ENCODE results near the gene RPS6KA5. TPM values are rescaled to one million over a fixed set of nuclear protein-coding genes. Genes with fewer than 3 reads are reported as not detected.
"Not testable (repeated sequence)": the region's sequence is repeated elsewhere in the genome, so short reads cannot be mapped to it uniquely, and the experiment has no call there.

Gene RPS6KA5
- total RNA-seq, 4 donors from 2014 or later: 3.8 to 20.0 (median 14.8) TPM

- Histone ChIP-seq H3K4me1 (no peaks in the 10 kb centered on the region), H3K27ac (peak overlapping the region; percentile 79 to 83), H3K4me3 (no peak overlapping the region), H3K36me3 (no peaks in the 10 kb centered on the region), H3K27me3 (no peaks in the 10 kb centered on the region), H3K9me3 (no peaks in the 10 kb centered on the region)
- intact Hi-C loops (cut with DNase I; ENCODE audit: low total_unique reads): no loop called here
- DNase-seq: peak in 1 of 2 donors; percentile 10
- no peak for TF ChIP-seq CTCF (IDR thresholded peaks at IDR 0.05)
- no peak for TF ChIP-seq POLR2A (IDR thresholded peaks at IDR 0.05)
These were observed 220.6 kb downstream of the RPS6KA5 start for GRCh38 chr14:90839889-90840266.

- Histone ChIP-seq H3K36me3 (no peaks in the 10 kb centered on the region), H3K9me3 (no peaks in the 10 kb centered on the region), H3K27ac (peak overlapping the region; percentile 79 to 83), H3K4me3 (no peak overlapping the region), H3K4me1 (no peaks in the 10 kb centered on the region), H3K27me3 (no peaks in the 10 kb centered on the region)
- TF ChIP-seq POLR2A (IDR thresholded peaks at IDR 0.05) (no peak), CTCF (IDR thresholded peaks at IDR 0.05) (no peak)
- intact Hi-C loops (cut with DNase I; ENCODE audit: low total_unique reads): no loop called here
- peak; percentile 54 to 56 for DNase-seq
These were observed 221.2 kb downstream of the RPS6KA5 start for GRCh38 chr14:90839024-90839888.

GRCh38 chr14:90838531-90838930 lies 221.9 kb downstream of the RPS6KA5 start:
- H3K4me1 ChIP-seq; DNase-seq; intact Hi-C loops (cut with DNase I; ENCODE audit: low total_unique reads); H3K36me3 ChIP-seq; H3K9me3 ChIP-seq; H3K4me3 ChIP-seq; H3K27me3 ChIP-seq: not testable (repeated sequence)
- H3K27ac ChIP-seq: peak overlapping the region; percentile 79 to 83

GRCh38 chr14:90837355-90837754 lies 223.1 kb downstream of the RPS6KA5 start:
- H3K36me3 ChIP-seq: no peaks in the 10 kb centered on the region
- H3K27me3 ChIP-seq: no peaks in the 10 kb centered on the region
- DNase-seq: no peak
- no peak overlapping the region for H3K4me3 ChIP-seq
- H3K9me3 ChIP-seq: no peaks in the 10 kb centered on the region
- H3K27ac ChIP-seq: no peak overlapping the region
- intact Hi-C loops (cut with DNase I; ENCODE audit: low total_unique reads): no loop called here
- H3K4me1 ChIP-seq: no peaks in the 10 kb centered on the region
- no peak for TF ChIP-seq CTCF (IDR thresholded peaks at IDR 0.05)

GRCh38 chr14:90836692-90837063 lies 223.8 kb downstream of the RPS6KA5 start:
- no peaks in the 10 kb centered on the region for H3K27me3 ChIP-seq
- no peak for TF ChIP-seq CTCF (IDR thresholded peaks at IDR 0.05)
- TF ChIP-seq POLR2A (IDR thresholded peaks at IDR 0.05): no peak
- no peak overlapping the region for H3K27ac ChIP-seq
- no peak overlapping the region for H3K4me3 ChIP-seq
- intact Hi-C loops (cut with DNase I; ENCODE audit: low total_unique reads): no loop called here
- DNase-seq: peak; percentile 4 to 9
- H3K36me3 ChIP-seq: no peaks in the 10 kb centered on the region
- H3K4me1 ChIP-seq: no peaks in the 10 kb centered on the region
- H3K9me3 ChIP-seq: no peaks in the 10 kb centered on the region

All from uterus (tissue), 4 donors.